Nucleus accumbens (tissue), 56 donors: ENCODE measurements around the gene RAI14.

ENCODE experiments used
- DNase-seq, 56 donors: peaks; one replicate each; lab custom pipeline; 2025; lab: John Stamatoyannopoulos, UW

RAI14 gene

DNA sequence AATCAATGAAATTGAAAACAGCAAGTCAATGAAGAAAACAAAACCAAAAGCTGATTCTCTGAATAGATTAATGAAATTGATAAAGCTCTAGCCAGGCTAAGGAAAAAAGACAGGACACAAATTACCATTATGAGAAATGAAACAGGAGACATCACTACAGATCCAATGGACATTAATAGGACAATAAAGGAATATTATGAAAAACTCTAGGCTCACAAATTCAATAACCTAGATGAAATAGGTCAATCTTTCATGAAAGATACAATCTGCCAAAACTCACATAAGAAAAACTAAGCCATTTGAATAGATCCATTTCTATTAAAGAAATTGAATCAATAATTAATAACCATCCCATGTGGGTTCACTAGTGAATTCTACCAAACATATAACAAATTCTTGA, 220.1 kb downstream of the RAI14 start:
- no peak for DNase-seq

DNA sequence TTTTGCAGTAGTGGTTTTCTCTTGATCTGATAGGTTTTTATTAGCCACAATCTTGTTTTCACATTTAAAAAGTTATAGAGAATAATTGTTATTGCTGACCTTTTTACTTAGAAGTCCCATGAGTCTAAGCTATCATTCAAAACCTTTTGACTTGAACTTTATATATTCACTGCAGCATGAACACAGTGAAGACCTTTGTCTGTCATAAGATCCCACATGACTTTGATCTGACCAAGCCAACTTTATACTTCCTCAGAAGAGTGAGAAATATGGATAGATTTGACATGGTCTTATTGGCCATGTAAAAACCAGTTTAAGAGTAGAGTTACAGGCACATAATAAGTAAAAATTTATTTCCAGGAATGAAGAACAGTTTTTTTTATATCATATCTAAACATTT, 225.1 kb downstream of the RAI14 start:
- no peak for DNase-seq
